GM19463 (cell line): Measurements from ENCODE around the gene NRSN2.
"Not testable (repeated sequence)": the region's sequence is repeated elsewhere in the genome, so short reads cannot be mapped to it uniquely, and the experiment has no call there.

Experiments used
- ATAC-seq: cut with Tn5 transposase; IDR thresholded peaks from one replicate; pipeline ENCODE4 v1.9.1; 2021; ENCODE audit warnings: mild to moderate bottlenecking, moderate library complexity; ENCODE audit not compliant: unreplicated experiment

The NRSN2 gene

DNA sequence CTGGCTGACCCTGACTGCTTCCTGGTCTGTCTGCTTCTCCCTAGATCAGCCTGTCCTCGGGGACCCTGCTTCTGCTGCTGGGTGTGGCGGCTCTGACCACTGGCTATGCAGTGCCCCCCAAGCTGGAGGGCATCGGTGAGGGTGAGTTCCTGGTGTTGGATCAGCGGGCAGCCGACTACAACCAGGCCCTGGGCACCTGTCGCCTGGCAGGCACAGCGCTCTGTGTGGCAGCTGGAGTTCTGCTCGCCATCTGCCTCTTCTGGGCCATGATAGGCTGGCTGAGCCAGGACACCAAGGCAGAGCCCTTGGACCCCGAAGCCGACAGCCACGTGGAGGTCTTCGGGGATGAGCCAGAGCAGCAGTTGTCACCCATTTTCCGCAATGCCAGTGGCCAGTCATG, 6.3 kb downstream of the NRSN2 start:
- no peak for ATAC-seq

- peak; percentile 97 for ATAC-seq
These were observed 7.5 kb downstream of the NRSN2 start for GRCh38 chr20:354298-354977.

- ATAC-seq: not testable (repeated sequence)
These were observed 9.2 kb downstream of the NRSN2 start for GRCh38 chr20:356154-356553.

DNA sequence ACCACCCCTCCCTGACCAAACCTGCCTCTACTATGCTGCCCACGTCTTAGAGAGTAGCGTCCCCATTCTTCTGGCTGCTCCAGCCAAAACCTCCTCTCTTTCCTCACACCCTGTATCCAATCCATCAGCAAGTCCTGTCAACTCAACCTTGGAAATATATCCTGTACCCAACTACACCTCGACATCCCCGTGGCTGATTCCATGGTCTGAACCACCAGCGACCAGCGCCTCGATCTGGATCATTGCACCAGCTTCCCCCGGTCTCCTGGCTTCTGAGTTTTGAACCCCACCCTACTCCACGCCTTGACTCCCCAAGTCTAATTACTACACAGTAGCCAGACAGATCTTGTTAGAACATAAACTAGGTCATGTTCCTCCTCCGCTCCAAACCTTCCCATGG, 9.8 kb downstream of the NRSN2 start:
- ATAC-seq: no peak

DNA sequence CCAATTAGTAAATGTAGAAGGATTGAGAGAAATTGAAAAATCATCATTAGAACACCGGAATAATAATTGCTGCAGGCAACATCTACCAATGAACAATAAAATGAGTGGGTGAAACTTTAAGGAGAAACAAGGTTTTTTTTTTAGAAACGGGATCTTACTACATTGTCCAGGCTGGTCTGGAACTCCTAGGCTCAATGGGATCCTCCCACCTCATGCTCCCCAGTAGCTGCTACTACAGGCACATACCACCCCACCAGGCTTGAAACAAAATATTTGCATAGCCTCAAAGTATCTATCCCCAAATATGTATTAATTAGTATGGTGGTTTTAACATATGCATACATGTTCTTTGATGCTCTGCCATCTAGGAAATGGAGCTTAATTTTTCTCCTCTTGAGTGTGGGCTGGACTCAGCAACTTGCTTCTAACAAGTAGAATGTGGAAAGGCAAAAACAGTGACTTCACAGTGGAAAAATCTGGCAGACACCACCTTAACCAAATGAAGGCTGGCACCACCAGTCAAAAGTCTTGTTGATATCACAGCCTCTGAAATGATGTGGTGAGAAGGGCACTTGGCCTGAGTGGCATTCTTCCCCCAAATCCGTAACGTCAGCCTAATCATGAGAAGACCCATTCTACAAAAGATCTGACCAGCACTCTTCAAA, 12.1 kb downstream of the NRSN2 start:
- no peak for ATAC-seq

- ATAC-seq: peak; percentile 58
These were observed 14.7 kb downstream of the NRSN2 start for GRCh38 chr20:361561-361960.

GRCh38 chr20:362271-363254, 15.7 kb downstream of the NRSN2 start:
- ATAC-seq: no peak

DNA sequence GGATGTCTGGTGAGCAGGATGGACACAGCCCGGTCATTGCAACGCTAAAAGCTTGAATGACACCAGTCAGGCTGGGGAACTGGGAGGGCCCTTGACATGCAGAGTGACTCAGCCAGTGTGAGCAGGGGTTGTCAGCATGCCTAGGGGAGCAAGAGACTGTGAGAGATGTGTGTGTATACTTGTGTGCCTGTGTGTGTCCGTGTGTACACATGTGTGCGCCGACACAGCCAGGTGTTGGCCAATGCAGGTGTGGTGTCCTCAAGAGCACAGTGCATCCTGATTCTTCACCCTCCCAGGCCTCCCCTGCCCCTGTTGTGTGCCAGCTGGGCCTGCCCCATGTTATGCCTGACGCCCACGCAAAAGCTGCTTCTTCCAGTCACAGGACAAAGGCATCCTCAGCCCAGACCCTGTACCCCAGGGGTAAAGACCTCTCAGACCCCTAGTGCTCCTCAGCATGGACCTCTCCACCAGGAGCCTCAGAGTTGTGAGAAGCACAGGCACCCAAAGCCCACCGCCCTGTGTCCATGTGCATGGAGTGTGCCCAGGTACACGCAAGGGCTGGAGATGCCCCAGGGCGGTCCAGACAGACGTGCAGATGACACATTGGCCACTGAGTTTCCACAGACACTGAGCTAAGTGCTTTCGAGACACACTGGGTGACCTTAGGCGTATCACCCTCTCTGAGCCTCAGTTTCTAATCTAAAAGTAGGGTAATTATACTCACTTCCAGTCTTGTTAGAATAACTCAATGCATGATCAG, 16.6 kb downstream of the NRSN2 start:
- ATAC-seq: no peak

- no peak for ATAC-seq
These were observed 18.2 kb downstream of the NRSN2 start for GRCh38 chr20:364905-365794.

GRCh38 chr20:366041-366718, 19.3 kb downstream of the NRSN2 start:
- no peak for ATAC-seq

- ATAC-seq: no peak
These were observed 20.0 kb downstream of the NRSN2 start for GRCh38 chr20:366719-367485.

DNA sequence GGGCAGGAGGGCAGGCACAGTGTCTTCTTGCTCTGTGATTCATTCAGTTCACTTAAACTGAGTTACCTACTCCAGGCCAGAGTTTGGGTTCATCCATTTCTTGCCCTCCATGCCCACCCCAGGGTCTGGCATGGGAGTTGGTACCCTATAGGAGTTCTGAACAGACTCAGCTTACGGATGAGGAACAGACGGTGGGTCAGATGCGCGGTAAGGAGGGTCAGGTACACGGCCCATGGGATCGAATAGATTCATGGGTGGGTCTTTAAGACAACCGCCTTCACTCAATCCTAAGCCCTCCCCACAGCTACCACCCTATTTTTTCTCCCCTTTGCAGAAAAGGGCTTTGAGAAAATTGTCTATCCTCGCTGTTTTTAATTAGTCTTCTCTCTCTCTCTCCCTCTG, 20.6 kb downstream of the NRSN2 start:
- no peak for ATAC-seq

DNA sequence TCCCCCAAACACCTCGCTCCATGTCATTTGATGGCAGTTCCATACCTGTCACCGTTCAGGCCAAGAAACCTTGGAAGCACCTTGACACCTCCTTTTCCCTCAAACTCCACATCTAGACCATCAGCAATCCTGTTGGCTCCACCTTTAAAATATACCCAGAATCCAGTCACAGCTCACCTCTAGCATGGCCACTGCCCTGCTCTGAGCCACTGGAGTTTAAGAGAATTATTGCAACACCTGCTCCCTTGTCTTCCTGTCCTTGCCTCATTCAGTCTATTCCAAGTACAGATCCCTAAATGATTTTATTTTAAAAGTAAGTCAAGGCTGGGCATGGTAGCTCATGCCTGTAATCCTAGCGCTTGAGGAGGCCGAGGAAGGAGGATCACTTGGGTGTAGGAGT, 22.0 kb downstream of the NRSN2 start:
- no peak for ATAC-seq

- no peak for ATAC-seq
These were observed 23.3 kb downstream of the NRSN2 start for GRCh38 chr20:370151-370600.

DNA sequence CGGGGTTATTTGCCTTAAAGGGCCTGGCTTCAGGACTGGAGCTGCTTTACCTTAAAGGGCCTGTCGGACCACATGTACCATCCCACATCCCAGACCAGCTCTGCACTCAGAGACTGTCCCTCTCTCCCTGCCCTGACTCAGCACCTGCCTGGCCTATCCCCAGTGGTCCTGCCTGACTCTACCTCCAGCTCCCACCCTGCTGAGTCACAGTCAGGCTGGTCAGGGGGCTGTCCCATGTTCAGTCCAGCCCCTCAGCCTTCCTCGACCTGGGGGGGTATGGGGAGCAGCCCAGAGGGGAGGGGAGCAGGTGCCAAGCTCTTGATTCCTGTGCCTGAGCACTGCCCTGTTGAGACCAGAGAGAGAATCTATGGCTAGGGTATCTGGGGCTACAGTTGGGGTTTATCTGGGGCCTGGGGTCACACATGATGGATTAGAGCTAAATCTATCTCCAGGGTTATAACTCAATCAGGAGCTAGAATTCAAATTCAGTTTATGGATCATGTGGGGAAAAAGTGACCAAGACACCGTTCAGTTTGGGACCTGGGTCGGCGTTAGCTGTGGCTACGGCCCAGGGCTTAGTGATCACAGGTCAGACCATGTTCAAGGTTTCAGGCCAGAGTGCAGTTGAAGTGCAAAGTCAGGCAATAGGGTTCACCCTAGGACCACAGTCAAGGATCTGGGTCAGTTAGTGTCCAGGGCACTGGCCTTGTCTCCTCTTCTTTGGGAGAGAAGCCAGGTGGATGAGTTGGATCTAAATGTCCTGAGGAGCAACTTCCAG, 24.3 kb downstream of the NRSN2 start:
- ATAC-seq: no peak

- no peak for ATAC-seq
These were observed 25.0 kb downstream of the NRSN2 start for GRCh38 chr20:371755-372542.

DNA sequence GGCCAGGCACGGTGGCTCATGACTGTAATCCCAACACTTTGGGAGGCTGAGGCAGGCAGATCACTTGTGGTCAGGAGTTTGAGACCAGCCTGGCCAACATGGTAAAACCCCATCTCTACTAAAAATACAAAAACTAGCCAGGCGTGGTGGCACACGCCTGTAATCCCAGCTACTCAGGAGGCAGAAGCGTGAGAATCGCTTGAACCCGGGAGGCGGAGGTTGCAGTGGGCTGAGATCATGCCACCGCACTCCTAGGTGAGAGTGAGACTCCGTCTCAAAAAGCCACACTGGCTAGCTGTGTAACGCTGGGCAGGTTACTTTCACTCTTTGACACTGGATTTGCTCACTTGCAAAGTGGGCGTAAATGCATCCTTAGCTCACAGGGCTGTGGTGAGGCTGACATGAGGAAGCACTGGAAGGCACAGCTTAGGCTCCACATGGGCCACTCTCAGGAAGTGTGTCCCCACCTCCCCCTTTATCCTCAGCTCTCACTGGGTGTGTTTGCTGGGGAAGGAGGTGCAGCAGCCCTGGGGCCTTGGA, 25.7 kb downstream of the NRSN2 start:
- ATAC-seq: not testable (repeated sequence)
